ENCODE measurements around the gene DPP3. TPM values are rescaled to one million over a fixed set of nuclear protein-coding genes. Genes with fewer than 3 reads are reported as not detected.
"Not testable (repeated sequence)": the region's sequence is repeated elsewhere in the genome, so short reads cannot be mapped to it uniquely, and the experiment has no call there.

Gene DPP3
- total RNA-seq, result 10 to 100 TPM; 87.1 to 91.9 TPM

GRCh38 chr11:66480117-66480938 lies at the start of gene DPP3:
DPP3 (plus strand) TSS chr11:66480434; CDS start chr11:66482201, 1,767 bp downstream.
- Mint-ChIP-seq H3K27me3 (no peaks in the 10 kb centered on the region), H3K4me3 (peak within 1 kb of the TSS; percentile 90), H3K9me3 (ENCODE audit: low read depth) (no peaks in the 10 kb centered on the region), H3K4me1 (peaks cover 22% of the 10 kb centered on the region), H3K27ac (peak within 1 kb of the TSS; percentile 86), H3K36me3 (ENCODE audit: low read depth) (peaks cover 4% of the 10 kb centered on the region)
- intact Hi-C loops (cut with DNase I, micrococcal nuclease), result loop anchor here (1.0 to 5.0 kb wide), 18 partner anchors 14 to 376 kb away; partner anchors contain the start of genes PELI3 (in 2 of the 2), RBM14 (in 2 of the 2), ACTN3 (in 1 of the 2) and BBS1 (in 1 of the 2)
- peak; percentile 98 for ATAC-seq
- ChIA-PET CTCF (interaction anchor here (0.6 to 4.2 kb wide), 11 partner anchors 9 to 1638 kb away, joined by 3 to 37 read pairs (median 4); partner anchors contain the start of genes ACTN3, PELI3, RBM4B and ZDHHC24), POLR2A (interaction anchor here (0.6 to 2.0 kb wide), 8 partner anchors 13 to 363 kb away, joined by 3 to 14 read pairs (median 3); partner anchors contain the start of genes MRPL11, PELI3, RBM4 and RCE1)
- peak; percentile 98 for DNase-seq

GRCh38 chr11:66431287-66431686 lies 48.9 kb upstream of the DPP3 start:
- DNase-seq; POLR2A ChIA-PET; H3K9me3 Mint-ChIP-seq (ENCODE audit: low read depth); H3K4me1 Mint-ChIP-seq; H3K4me3 Mint-ChIP-seq; H3K27ac Mint-ChIP-seq; H3K27me3 Mint-ChIP-seq; ATAC-seq: not testable (repeated sequence)
- H3K36me3 Mint-ChIP-seq (ENCODE audit: low read depth), result peaks cover 35% of the 10 kb centered on the region
- intact Hi-C loops (cut with DNase I, micrococcal nuclease), result loop anchor here (2.0 to 10.0 kb wide), 3 partner anchors 44 to 244 kb away; partner anchors contain the start of gene RBM4B (in 1 of the 2)
- CTCF ChIA-PET, result interaction anchor here (0.7 to 3.8 kb wide), 8 partner anchors 8 to 187 kb away, joined by 3 to 15 read pairs (median 6); partner anchors contain the start of genes MRPL11 and NPAS4

GRCh38 chr11:66431871-66432329 lies 48.3 kb upstream of the DPP3 start:
- H3K9me3 Mint-ChIP-seq (ENCODE audit: low read depth); DNase-seq; H3K27me3 Mint-ChIP-seq; H3K4me3 Mint-ChIP-seq; ATAC-seq; POLR2A ChIA-PET; H3K4me1 Mint-ChIP-seq; H3K27ac Mint-ChIP-seq: not testable (repeated sequence)
- intact Hi-C loops (cut with DNase I, micrococcal nuclease), result loop anchor here (2.0 to 10.0 kb wide), 3 partner anchors 45 to 243 kb away; partner anchors contain the start of gene RBM4B (in 1 of the 2)
- CTCF ChIA-PET, result interaction anchor here (0.7 to 1.0 kb wide), 3 partner anchors 10 to 46 kb away, joined by 3 to 6 read pairs (median 5); no protein-coding TSS in a partner anchor
- peaks cover 42% of the 10 kb centered on the region for H3K36me3 Mint-ChIP-seq (ENCODE audit: low read depth)

GRCh38 chr11:66432597-66432996 lies 47.6 kb upstream of the DPP3 start:
- no peaks in the 10 kb centered on the region for H3K9me3 Mint-ChIP-seq (ENCODE audit: low read depth)
- DNase-seq, result no peak
- ChIA-PET CTCF (interaction anchor here (0.6 to 2.0 kb wide), 8 partner anchors 11 to 593 kb away, joined by 3 to 6 read pairs (median 4); no protein-coding TSS in a partner anchor), POLR2A (interaction anchor here (0.7 kb wide), 1 partner anchor 930 kb away, joined by 8 read pairs; no protein-coding TSS in a partner anchor)
- H3K4me1 Mint-ChIP-seq, result peaks cover 3% of the 10 kb centered on the region
- peaks cover 41% of the 10 kb centered on the region for H3K36me3 Mint-ChIP-seq (ENCODE audit: low read depth)
- H3K27me3 Mint-ChIP-seq, result no peaks in the 10 kb centered on the region
- ATAC-seq, result no peak
- no peak overlapping the region for H3K4me3 Mint-ChIP-seq
- intact Hi-C loops (cut with DNase I, micrococcal nuclease), result loop anchor here (5.0 to 10.0 kb wide), 2 partner anchors 45 to 242 kb away; partner anchors contain the start of gene RBM4B (in 1 of the 2)
- no peak overlapping the region for H3K27ac Mint-ChIP-seq

- ChIA-PET CTCF (interaction anchor here (0.5 to 1.8 kb wide), 19 partner anchors 7 to 1683 kb away, joined by 3 to 16 read pairs (median 6); partner anchors contain the start of genes BBS1, CTSF, NPAS4 and RBM4B), POLR2A (interaction anchor here (0.6 to 1.6 kb wide), 5 partner anchors 20 to 239 kb away, joined by 3 to 12 read pairs (median 6); partner anchors contain the start of genes DPP3, PELI3, RBM14 and RBM4B)
- Mint-ChIP-seq H3K27ac (peak overlapping the region; percentile 98), H3K27me3 (no peaks in the 10 kb centered on the region), H3K9me3 (ENCODE audit: low read depth) (peaks cover under 1% of the 10 kb centered on the region), H3K36me3 (ENCODE audit: low read depth) (peaks cover 24% of the 10 kb centered on the region), H3K4me3 (peak overlapping the region; percentile 85), H3K4me1 (peaks cover 8% of the 10 kb centered on the region)
- intact Hi-C loops (cut with DNase I, micrococcal nuclease), result loop anchor here (1.0 to 10.0 kb wide), 8 partner anchors 29 to 717 kb away; partner anchors contain the start of genes DPP3 (in 1 of the 2), PELI3 (in 1 of the 2), RBM4B (in 1 of the 2) and RNASEH2C (in 1 of the 2)
- DNase-seq (no peak), ATAC-seq (no peak)
Measured at GRCh38 chr11:66437979-66438503, 42.2 kb upstream of the DPP3 start.

GRCh38 chr11:66438504-66439466 lies 41.4 kb upstream of the DPP3 start, which contains the start of gene MRPL11:
MRPL11 (minus strand) TSS chr11:66438848; CDS start chr11:66438754, 94 bp downstream.
- ATAC-seq, result peak; percentile 99
- Mint-ChIP-seq H3K4me3 (peak within 1 kb of the TSS; percentile 85), H3K27ac (peak within 1 kb of the TSS; percentile 98), H3K27me3 (no peaks in the 10 kb centered on the region), H3K36me3 (ENCODE audit: low read depth) (peaks cover 28% of the 10 kb centered on the region), H3K9me3 (ENCODE audit: low read depth) (peaks cover 8% of the 10 kb centered on the region), H3K4me1 (peaks cover 8% of the 10 kb centered on the region)
- peak; percentile 94 for DNase-seq
- ChIA-PET POLR2A (interaction anchor here (0.6 to 1.6 kb wide), 6 partner anchors 21 to 239 kb away, joined by 3 to 12 read pairs (median 5); partner anchors contain the start of genes DPP3, PELI3, RBM14 and RBM4B), CTCF (interaction anchor here (0.5 to 1.8 kb wide), 27 partner anchors 8 to 1684 kb away, joined by 3 to 16 read pairs (median 4); partner anchors contain the start of genes BBS1, CTSF, NPAS4 and PELI3)
- intact Hi-C loops (cut with DNase I, micrococcal nuclease), result loop anchor here (1.0 to 10.0 kb wide), 14 partner anchors 17 to 718 kb away; partner anchors contain the start of genes DPP3 (in 2 of the 2), PELI3 (in 2 of the 2), ACTN3 (in 1 of the 2) and BBS1 (in 1 of the 2)

- H3K27me3 Mint-ChIP-seq; H3K4me1 Mint-ChIP-seq; ATAC-seq; H3K27ac Mint-ChIP-seq; DNase-seq; H3K9me3 Mint-ChIP-seq (ENCODE audit: low read depth); H3K4me3 Mint-ChIP-seq; POLR2A ChIA-PET; intact Hi-C loops (cut with DNase I, micrococcal nuclease): not testable (repeated sequence)
- H3K36me3 Mint-ChIP-seq (ENCODE audit: low read depth), result peaks cover 22% of the 10 kb centered on the region
- CTCF ChIA-PET, result interaction anchor here (0.8 to 0.9 kb wide), 2 partner anchors 19 to 55 kb away, joined by 3 to 4 read pairs; partner anchors contain the start of gene NPAS4
Measured at GRCh38 chr11:66440101-66440939, 39.9 kb upstream of the DPP3 start.

- H3K9me3 Mint-ChIP-seq (ENCODE audit: low read depth); DNase-seq; H3K27me3 Mint-ChIP-seq; intact Hi-C loops (cut with DNase I, micrococcal nuclease); H3K27ac Mint-ChIP-seq; ATAC-seq; POLR2A ChIA-PET; H3K4me1 Mint-ChIP-seq; H3K4me3 Mint-ChIP-seq: not testable (repeated sequence)
- CTCF ChIA-PET, result interaction anchor here (0.8 to 0.9 kb wide), 2 partner anchors 19 to 55 kb away, joined by 3 to 4 read pairs; partner anchors contain the start of gene NPAS4
- H3K36me3 Mint-ChIP-seq (ENCODE audit: low read depth), result peaks cover 17% of the 10 kb centered on the region
Measured at GRCh38 chr11:66440940-66441282, 39.3 kb upstream of the DPP3 start.

- Mint-ChIP-seq H3K9me3 (ENCODE audit: low read depth) (peaks cover 9% of the 10 kb centered on the region), H3K36me3 (ENCODE audit: low read depth) (peaks cover 7% of the 10 kb centered on the region), H3K27me3 (no peaks in the 10 kb centered on the region), H3K4me1 (no peaks in the 10 kb centered on the region), H3K27ac (no peak overlapping the region), H3K4me3 (no peak overlapping the region)
- ChIA-PET POLR2A (no interaction called here), CTCF (no interaction called here)
- DNase-seq (no peak), ATAC-seq (no peak)
- intact Hi-C loops (cut with DNase I, micrococcal nuclease), result no loop called here
Measured at GRCh38 chr11:66443602-66444001, 36.6 kb upstream of the DPP3 start.
